A549 (cell line): Measurements from ENCODE around the gene EAF1. TPM values are rescaled to one million over a fixed set of nuclear protein-coding genes. Genes with fewer than 3 reads are reported as not detected.

Source experiments
- ATAC-seq, 2 experiments: fragments of 200-7000 bp in 1 of 2; fragments of >200 bp in 1 of 2; cut with Nextera tagmentation in 1 of 2; cut with Tn5 transposase in 1 of 2; 3 replicates each; pipeline versions ENCODE4 v1.8.0 to v1.9.1; 2018 to 2020; ENCODE audit warnings: mild to moderate bottlenecking in 1 of 2, moderate library complexity in 1 of 2
- CTCF ChIA-PET: fragments of 300-600 bp; sonication (Branson Sonifier 250); formaldehyde crosslinking; extraction: SDS; loops from one replicate; lab custom pipeline; 2021; ENCODE audit warnings: antibody characterized with exemption, inconsistent platforms; lab: Yijun Ruan, JAX
- POLR2A ChIA-PET: fragments of 350-600 bp; formaldehyde crosslinking; extraction: SDS; loops from one replicate; lab custom pipeline; 2021; ENCODE audit warnings: antibody characterized with exemption, inconsistent platforms; lab: Yijun Ruan, JAX
- DNase-seq, 2 experiments: peaks; one replicate each; pipeline versions ENCODE4 v3.0.0 to v3.0.0-alpha.2; 2011 to 2016; ENCODE audit warnings: low read depth in 1 of 2, low spot score in 1 of 2
- FAIRE-seq: peaks from 2 replicates; lab custom pipeline; 2011; peaks lifted over from hg19 to GRCh38; lab: Jason Lieb, UNC
- H3K27ac ChIP-seq, 2 experiments: fragments of >200 bp; sonication (Bioruptor Twin); formaldehyde crosslinking; 3 replicates each; pipeline ENCODE4 v1.5.1; 2016 to 2017
- H3K4me1 ChIP-seq: fragments of >200 bp; sonication (Bioruptor Twin); formaldehyde crosslinking; 3 replicates; pipeline ENCODE4 v1.6.1; 2016
- H3K4me2 ChIP-seq: fragments of >200 bp; sonication (Bioruptor Twin); formaldehyde crosslinking; 3 replicates; pipeline ENCODE4 v1.6.1; 2016
- H3K4me3 ChIP-seq: fragments of >200 bp; sonication (Bioruptor Twin); formaldehyde crosslinking; 3 replicates; pipeline ENCODE4 v1.5.1; 2016
- H3K9me3 ChIP-seq: fragments of >200 bp; sonication (Bioruptor Twin); formaldehyde crosslinking; 3 replicates; pipeline ENCODE4 v1.6.1; 2016
- CBX8 ChIP-seq: fragments of 200-600 bp; sonication (generic); IDR thresholded peaks from 2 replicates; pipeline ENCODE4 v1.6.1; 2016
- CEBPB ChIP-seq, 2 experiments: fragments of >200 bp in 1 of 2; sonication (Bioruptor Twin) in 1 of 2; formaldehyde crosslinking in 1 of 2; IDR thresholded peaks; 2 replicates each; pipeline ENCODE4 v1.6.1; 2012 to 2016
- CHD2 ChIP-seq: fragments of 150-350 bp; IDR thresholded peaks from 2 replicates; pipeline ENCODE4 v1.6.1; 2014; ENCODE audit warnings: low read length; ENCODE audit not compliant: partially characterized antibody
- CHD4 ChIP-seq: fragments of 200-600 bp; sonication (generic); IDR thresholded peaks from 2 replicates; pipeline ENCODE4 v1.6.1; 2016; ENCODE audit warnings: antibody characterized with exemption, mild to moderate bottlenecking, borderline replicate concordance
- EHF ChIP-seq: fragments of 250-450 bp; sonication (Bioruptor Pico); IDR thresholded peaks from 2 replicates; pipeline ENCODE4 v1.5.0; 2020; ENCODE audit warnings: mild to moderate bottlenecking
- FOSB ChIP-seq: fragments of 250-450 bp; sonication (Bioruptor Pico); IDR thresholded peaks from 2 replicates; pipeline ENCODE4 v1.5.0; 2020; ENCODE audit warnings: mild to moderate bottlenecking, moderate library complexity
- FOXS1 ChIP-seq: fragments of 250-450 bp; sonication (Bioruptor Pico); IDR thresholded peaks from 2 replicates; pipeline ENCODE4 v1.5.0; 2020; ENCODE audit warnings: mild to moderate bottlenecking, moderate library complexity
- HDAC2 ChIP-seq: fragments of 200-600 bp; sonication (generic); IDR thresholded peaks from 2 replicates; pipeline ENCODE4 v1.6.1; 2016
- JUN ChIP-seq, 2 experiments: fragments of >200 bp; sonication (Bioruptor Twin); formaldehyde crosslinking; IDR thresholded peaks; 2 replicates in 1 of 2; 3 replicates in 1 of 2; pipeline ENCODE4 v1.6.1; 2016 to 2017
- MAZ ChIP-seq: fragments of 150-350 bp; IDR thresholded peaks from 2 replicates; pipeline ENCODE4 v1.6.1; 2014; ENCODE audit warnings: antibody characterized with exemption, low read depth, low read length, borderline replicate concordance
- NR3C1 ChIP-seq: fragments of >200 bp; sonication (Bioruptor Twin); formaldehyde crosslinking; IDR thresholded peaks from 3 replicates; pipeline ENCODE4 v1.6.1; 2017
- RCOR1 ChIP-seq: fragments of 150-350 bp; IDR thresholded peaks from 2 replicates; pipeline ENCODE4 v1.6.1; 2014; ENCODE audit warnings: antibody characterized with exemption, low read length, low read depth
- RFX5 ChIP-seq: fragments of 450-650 bp; IDR thresholded peaks from 2 replicates; pipeline ENCODE4 v1.7.1; 2014; ENCODE audit warnings: antibody characterized with exemption, mild to moderate bottlenecking, moderate library complexity
- SMC3 ChIP-seq: fragments of >200 bp; sonication (Bioruptor Twin); formaldehyde crosslinking; IDR thresholded peaks from 3 replicates; pipeline ENCODE4 v1.6.1; 2018; ENCODE audit warnings: inconsistent platforms
- ZC3H11A ChIP-seq: fragments of 450-650 bp; IDR thresholded peaks from 2 replicates; pipeline ENCODE4 v1.6.1; 2014; ENCODE audit warnings: antibody characterized with exemption, mild to moderate bottlenecking
- ZFP36 ChIP-seq: fragments of 450-650 bp; IDR thresholded peaks from 2 replicates; pipeline ENCODE4 v1.6.1; 2014; ENCODE audit warnings: borderline replicate concordance; ENCODE audit not compliant: partially characterized antibody
- WGBS: methylation state at CpG from one replicate; pipeline ENCODE4 v1.1.6; 2017; ENCODE audit errors: missing lambda C conversion rate; 5-methylcytosine and 5-hydroxymethylcytosine counted together
- polyA plus RNA-seq, 4 experiments: library from polyadenylated mRNA; depleted of rRNA in 3 of 4; stranded (reverse); fragments of >200 nt; fragmentation: RNase III in 1 of 4; extraction: RNeasy Plus Mini Kit Qiagen cat#74134 plus additional on column Dnase treatment in 1 of 4; gene quantifications; 2 replicates in 3 of 4; 3 replicates in 1 of 4; pipeline ENCODE4 v1.2.3, GENCODE V29; 2011 to 2017
- TF ChIP-seq, protein P1 (sequence below): fragments of 200-600 bp; sonication (generic); IDR thresholded peaks from 2 replicates; pipeline ENCODE4 v1.6.1; 2016; ENCODE audit warnings: antibody characterized with exemption, mild to moderate bottlenecking, moderate library complexity
- TF ChIP-seq, protein P2 (sequence below): fragments of 250-450 bp; sonication (Bioruptor Pico); IDR thresholded peaks from 2 replicates; pipeline ENCODE4 v1.5.0; 2020; ENCODE audit warnings: low read depth, mild to moderate bottlenecking, moderate library complexity
- TF ChIP-seq, protein P3 (sequence below): fragments of >200 bp; sonication (Bioruptor Twin); formaldehyde crosslinking; IDR thresholded peaks from 2 replicates; pipeline ENCODE4 v1.6.1; 2016
- TF ChIP-seq, protein P4 (sequence below): fragments of >200 bp; sonication (Bioruptor Twin); formaldehyde crosslinking; IDR thresholded peaks from 3 replicates; pipeline ENCODE4 v1.5.1; 2016
- TF ChIP-seq, protein P5 (sequence below): fragments of 450-650 bp; IDR thresholded peaks from 2 replicates; pipeline ENCODE4 v1.6.1; 2014; ENCODE audit warnings: antibody characterized with exemption

Gene EAF1
- polyA plus RNA-seq, 2 of the 4 experiments (the other 2 are of a cell fraction): 13.9 to 20.7 TPM

DNA sequence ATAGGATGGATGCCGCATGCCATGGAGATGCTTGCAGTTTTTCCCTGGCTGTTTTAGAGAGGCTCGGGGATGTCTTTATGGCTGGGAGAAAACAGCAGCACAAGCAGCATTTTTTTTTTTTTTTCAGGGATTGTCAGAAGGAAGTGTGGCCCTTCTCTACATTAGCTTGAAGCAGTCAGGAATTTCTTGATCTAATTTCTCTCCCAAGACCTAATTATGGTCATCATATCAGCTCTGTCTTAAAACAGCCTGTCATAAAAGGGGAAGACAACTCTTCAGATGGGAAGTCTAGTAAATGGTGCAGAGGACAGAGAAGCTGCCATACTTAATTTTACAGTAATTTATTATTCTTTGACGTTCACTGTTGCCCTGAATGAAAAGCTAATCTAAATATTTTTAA is 44.5 kb downstream of the EAF1 start:
- no peak overlapping the region for H3K4me3 ChIP-seq
- ATAC-seq: no peak
- CTCF ChIA-PET: no interaction called here
- no peak for TF ChIP-seq CBX8
- no peak for TF ChIP-seq CEBPB (IDR thresholded peaks at IDR 0.05)
- TF ChIP-seq, protein P1, sequence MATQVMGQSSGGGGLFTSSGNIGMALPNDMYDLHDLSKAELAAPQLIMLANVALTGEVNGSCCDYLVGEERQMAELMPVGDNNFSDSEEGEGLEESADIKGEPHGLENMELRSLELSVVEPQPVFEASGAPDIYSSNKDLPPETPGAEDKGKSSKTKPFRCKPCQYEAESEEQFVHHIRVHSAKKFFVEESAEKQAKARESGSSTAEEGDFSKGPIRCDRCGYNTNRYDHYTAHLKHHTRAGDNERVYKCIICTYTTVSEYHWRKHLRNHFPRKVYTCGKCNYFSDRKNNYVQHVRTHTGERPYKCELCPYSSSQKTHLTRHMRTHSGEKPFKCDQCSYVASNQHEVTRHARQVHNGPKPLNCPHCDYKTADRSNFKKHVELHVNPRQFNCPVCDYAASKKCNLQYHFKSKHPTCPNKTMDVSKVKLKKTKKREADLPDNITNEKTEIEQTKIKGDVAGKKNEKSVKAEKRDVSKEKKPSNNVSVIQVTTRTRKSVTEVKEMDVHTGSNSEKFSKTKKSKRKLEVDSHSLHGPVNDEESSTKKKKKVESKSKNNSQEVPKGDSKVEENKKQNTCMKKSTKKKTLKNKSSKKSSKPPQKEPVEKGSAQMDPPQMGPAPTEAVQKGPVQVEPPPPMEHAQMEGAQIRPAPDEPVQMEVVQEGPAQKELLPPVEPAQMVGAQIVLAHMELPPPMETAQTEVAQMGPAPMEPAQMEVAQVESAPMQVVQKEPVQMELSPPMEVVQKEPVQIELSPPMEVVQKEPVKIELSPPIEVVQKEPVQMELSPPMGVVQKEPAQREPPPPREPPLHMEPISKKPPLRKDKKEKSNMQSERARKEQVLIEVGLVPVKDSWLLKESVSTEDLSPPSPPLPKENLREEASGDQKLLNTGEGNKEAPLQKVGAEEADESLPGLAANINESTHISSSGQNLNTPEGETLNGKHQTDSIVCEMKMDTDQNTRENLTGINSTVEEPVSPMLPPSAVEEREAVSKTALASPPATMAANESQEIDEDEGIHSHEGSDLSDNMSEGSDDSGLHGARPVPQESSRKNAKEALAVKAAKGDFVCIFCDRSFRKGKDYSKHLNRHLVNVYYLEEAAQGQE: no peak
- TF ChIP-seq ZFP36: no peak
- no peak for TF ChIP-seq HDAC2
- TF ChIP-seq FOSB: no peak
- TF ChIP-seq EHF: no peak
- TF ChIP-seq, protein P2, sequence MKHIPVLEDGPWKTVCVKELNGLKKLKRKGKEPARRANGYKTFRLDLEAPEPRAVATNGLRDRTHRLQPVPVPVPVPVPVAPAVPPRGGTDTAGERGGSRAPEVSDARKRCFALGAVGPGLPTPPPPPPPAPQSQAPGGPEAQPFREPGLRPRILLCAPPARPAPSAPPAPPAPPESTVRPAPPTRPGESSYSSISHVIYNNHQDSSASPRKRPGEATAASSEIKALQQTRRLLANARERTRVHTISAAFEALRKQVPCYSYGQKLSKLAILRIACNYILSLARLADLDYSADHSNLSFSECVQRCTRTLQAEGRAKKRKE (CRISPR knock-in tag): no peak
- TF ChIP-seq, all 56 proteins: peak for 0
- Histone ChIP-seq H3K9me3 (no peaks in the 10 kb centered on the region), H3K27ac (no peak overlapping the region), H3K4me2 (no peak overlapping the region), H3K4me1 (no peaks in the 10 kb centered on the region)
- FAIRE-seq: no peak
- DNase-seq: no peak
- POLR2A ChIA-PET: no interaction called here
- WGBS: 52% methylated on average over 3 of the region's 3 CpGs

DNA sequence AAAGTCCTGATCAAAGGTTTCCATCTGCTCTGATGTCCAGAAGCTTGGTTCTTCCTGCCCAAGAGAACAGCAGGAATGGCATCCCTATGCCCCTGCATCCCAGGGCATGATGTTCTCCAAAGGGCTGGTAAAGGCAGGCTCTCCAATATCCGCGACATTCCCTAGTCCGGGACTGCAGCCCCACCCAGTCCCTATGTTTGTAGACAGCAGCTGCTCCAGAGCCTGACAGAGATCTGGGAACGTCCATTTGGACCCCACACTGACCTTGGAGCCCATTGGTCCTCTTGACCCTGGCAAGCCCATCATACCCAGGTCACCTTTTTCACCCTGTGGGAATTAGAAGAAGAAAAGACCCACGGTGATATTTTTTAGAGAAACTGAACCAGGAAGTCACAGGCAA is 47.8 kb downstream of the EAF1 start:
- Histone ChIP-seq H3K4me3 (no peak overlapping the region), H3K4me2 (no peak overlapping the region), H3K9me3 (no peaks in the 10 kb centered on the region), H3K27ac (no peak overlapping the region), H3K4me1 (no peaks in the 10 kb centered on the region)
- ChIA-PET CTCF (interaction anchor here (1.0 kb wide), 1 partner anchor 94 kb away, joined by 4 read pairs; no protein-coding TSS in a partner anchor), POLR2A (no interaction called here)
- WGBS: 47% methylated on average over 5 of the region's 5 CpGs
- no peak for FAIRE-seq
- no peak for DNase-seq
- ATAC-seq: no peak
- TF ChIP-seq SMC3 (no peak), CHD2 (no peak), CHD4 (no peak), MAZ (no peak), RCOR1 (no peak), ZC3H11A (no peak), EHF (no peak), NR3C1 (no peak), RFX5 (no peak), JUN (IDR thresholded peaks at IDR 0.05) (no peak), FOXS1 (CRISPR knock-in tag) (no peak)
- TF ChIP-seq, protein P3, sequence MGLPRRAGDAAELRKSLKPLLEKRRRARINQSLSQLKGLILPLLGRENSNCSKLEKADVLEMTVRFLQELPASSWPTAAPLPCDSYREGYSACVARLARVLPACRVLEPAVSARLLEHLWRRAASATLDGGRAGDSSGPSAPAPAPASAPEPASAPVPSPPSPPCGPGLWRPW: no peak
- TF ChIP-seq, protein P4, sequence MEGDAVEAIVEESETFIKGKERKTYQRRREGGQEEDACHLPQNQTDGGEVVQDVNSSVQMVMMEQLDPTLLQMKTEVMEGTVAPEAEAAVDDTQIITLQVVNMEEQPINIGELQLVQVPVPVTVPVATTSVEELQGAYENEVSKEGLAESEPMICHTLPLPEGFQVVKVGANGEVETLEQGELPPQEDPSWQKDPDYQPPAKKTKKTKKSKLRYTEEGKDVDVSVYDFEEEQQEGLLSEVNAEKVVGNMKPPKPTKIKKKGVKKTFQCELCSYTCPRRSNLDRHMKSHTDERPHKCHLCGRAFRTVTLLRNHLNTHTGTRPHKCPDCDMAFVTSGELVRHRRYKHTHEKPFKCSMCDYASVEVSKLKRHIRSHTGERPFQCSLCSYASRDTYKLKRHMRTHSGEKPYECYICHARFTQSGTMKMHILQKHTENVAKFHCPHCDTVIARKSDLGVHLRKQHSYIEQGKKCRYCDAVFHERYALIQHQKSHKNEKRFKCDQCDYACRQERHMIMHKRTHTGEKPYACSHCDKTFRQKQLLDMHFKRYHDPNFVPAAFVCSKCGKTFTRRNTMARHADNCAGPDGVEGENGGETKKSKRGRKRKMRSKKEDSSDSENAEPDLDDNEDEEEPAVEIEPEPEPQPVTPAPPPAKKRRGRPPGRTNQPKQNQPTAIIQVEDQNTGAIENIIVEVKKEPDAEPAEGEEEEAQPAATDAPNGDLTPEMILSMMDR: no peak
- TF ChIP-seq, protein P5, sequence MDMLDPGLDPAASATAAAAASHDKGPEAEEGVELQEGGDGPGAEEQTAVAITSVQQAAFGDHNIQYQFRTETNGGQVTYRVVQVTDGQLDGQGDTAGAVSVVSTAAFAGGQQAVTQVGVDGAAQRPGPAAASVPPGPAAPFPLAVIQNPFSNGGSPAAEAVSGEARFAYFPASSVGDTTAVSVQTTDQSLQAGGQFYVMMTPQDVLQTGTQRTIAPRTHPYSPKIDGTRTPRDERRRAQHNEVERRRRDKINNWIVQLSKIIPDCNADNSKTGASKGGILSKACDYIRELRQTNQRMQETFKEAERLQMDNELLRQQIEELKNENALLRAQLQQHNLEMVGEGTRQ: no peak
